GM21526 (cell line): Measurements from ENCODE around the gene RDX.
"Not testable (repeated sequence)": the region's sequence is repeated elsewhere in the genome, so short reads cannot be mapped to it uniquely, and the experiment has no call there.

ENCODE experiments used
- ATAC-seq: cut with Tn5 transposase; IDR thresholded peaks from one replicate; pipeline ENCODE4 v1.9.1; 2021; ENCODE audit warnings: moderate library complexity; ENCODE audit not compliant: unreplicated experiment, low FRiP score

The RDX gene

GRCh38 chr11:110208678-110209312 lies 87.6 kb downstream of the RDX start:
- not testable (repeated sequence) for ATAC-seq

GRCh38 chr11:110207123-110207522 lies 89.3 kb downstream of the RDX start:
- no peak for ATAC-seq

GRCh38 chr11:110200836-110201235 lies 95.6 kb downstream of the RDX start:
- ATAC-seq, result no peak

GRCh38 chr11:110200241-110200640 lies 96.2 kb downstream of the RDX start:
- no peak for ATAC-seq

GRCh38 chr11:110199184-110199981 lies 97.0 kb downstream of the RDX start:
- ATAC-seq, result no peak

GRCh38 chr11:110198031-110198729 lies 98.2 kb downstream of the RDX start:
- ATAC-seq, result no peak

- no peak for ATAC-seq
Measured at GRCh38 chr11:110196884-110197420, 99.5 kb downstream of the RDX start.

GRCh38 chr11:110196241-110196754 lies 100.1 kb downstream of the RDX start:
- no peak for ATAC-seq

- ATAC-seq, result not testable (repeated sequence)
Measured at GRCh38 chr11:110194211-110194766, 102.1 kb downstream of the RDX start.

GRCh38 chr11:110192604-110193282 lies 103.7 kb downstream of the RDX start:
- ATAC-seq, result peak; percentile 73

- no peak for ATAC-seq
Measured at GRCh38 chr11:110190885-110191284, 105.5 kb downstream of the RDX start.

GRCh38 chr11:110187731-110188130 lies 108.7 kb downstream of the RDX start:
- no peak for ATAC-seq

GRCh38 chr11:110186867-110187266 lies 109.5 kb downstream of the RDX start:
- ATAC-seq, result no peak

GRCh38 chr11:110186456-110186855 lies 110.0 kb downstream of the RDX start:
- no peak for ATAC-seq

- no peak for ATAC-seq
Measured at GRCh38 chr11:110185599-110185998, 110.8 kb downstream of the RDX start.

- no peak for ATAC-seq
Measured at GRCh38 chr11:110185121-110185591, 111.3 kb downstream of the RDX start.

- ATAC-seq, result no peak
Measured at GRCh38 chr11:110184456-110184855, 112.0 kb downstream of the RDX start.

- ATAC-seq, result no peak
Measured at GRCh38 chr11:110182886-110183285, 113.5 kb downstream of the RDX start.

- ATAC-seq, result no peak
Measured at GRCh38 chr11:110179064-110179463, 117.3 kb downstream of the RDX start.

- no peak for ATAC-seq
Measured at GRCh38 chr11:110177086-110177456, 119.3 kb downstream of the RDX start.
